HFFc6 (cell line): ENCODE measurements around the gene GNG3. TPM values are rescaled to one million over a fixed set of nuclear protein-coding genes. Genes with fewer than 3 reads are reported as not detected.

Source experiments
- DNase-seq: peaks from one replicate; pipeline ENCODE4 v3.0.0-alpha.2; 2018
- H3K27ac Mint-ChIP-seq: 2 replicates; pipeline ENCODE4 v1.8.0; 2020; ENCODE audit warnings: mild to moderate bottlenecking, mixed read lengths
- H3K27me3 Mint-ChIP-seq: 2 replicates; pipeline ENCODE4 v1.8.0; 2021; ENCODE audit warnings: mild to moderate bottlenecking, moderate library complexity, mixed read lengths; ENCODE audit not compliant: insufficient read depth
- H3K36me3 Mint-ChIP-seq: 2 replicates; pipeline ENCODE4 v1.8.0; 2021; ENCODE audit warnings: low read depth, mixed read lengths
- H3K4me1 Mint-ChIP-seq: 2 replicates; pipeline ENCODE4 v1.8.0; 2020; ENCODE audit warnings: low read depth, mixed read lengths
- H3K4me3 Mint-ChIP-seq: 2 replicates; pipeline ENCODE4 v1.8.0; 2020; ENCODE audit warnings: mild to moderate bottlenecking, moderate library complexity, mixed read lengths
- H3K9me3 Mint-ChIP-seq: 2 replicates; pipeline ENCODE4 v1.8.0; 2020; ENCODE audit warnings: mild to moderate bottlenecking, mixed read lengths
- total RNA-seq, 6 experiments: library from RNA; stranded (reverse); fragmentation: NEBNext Ultra II Directional; extraction: Animal tissue kit (Norgen Biotek cat#: 25700); gene quantifications; 2 replicates in 1 of 6; 3 replicates in 5 of 6; pipeline ENCODE4 v1.2.3, GENCODE V29; 2021
- TF ChIP-seq, protein P1 (sequence below): fragments of 200-600 bp; sonication (generic); IDR thresholded peaks from 2 replicates; pipeline ENCODE4 v1.5.0; 2021; ENCODE audit warnings: antibody characterized with exemption, mild to moderate bottlenecking

The GNG3 gene
- total RNA-seq, 6 experiments from 2014 or later = not detected

DNA sequence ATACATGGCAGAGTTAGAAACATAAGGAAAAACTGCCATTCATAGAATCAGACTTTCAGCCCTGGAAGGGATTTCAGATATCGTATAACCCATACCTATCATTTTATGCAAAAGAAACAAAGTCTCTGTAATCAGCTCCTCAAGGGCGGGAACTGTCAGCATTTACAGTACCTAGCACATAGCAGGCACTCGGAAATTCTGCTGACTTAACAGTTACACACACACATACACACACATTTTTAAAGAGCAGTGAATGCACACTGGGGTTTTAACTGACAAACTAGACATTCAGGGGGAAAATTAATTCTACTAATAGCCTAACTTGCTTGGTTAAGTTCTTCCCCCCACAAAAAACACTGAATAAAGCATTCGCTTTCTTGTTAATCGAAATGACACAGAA, 8.7 kb downstream of the GNG3 start:
- no peak overlapping the region for H3K4me3 Mint-ChIP-seq
- no peaks in the 10 kb centered on the region for H3K9me3 Mint-ChIP-seq

DNA sequence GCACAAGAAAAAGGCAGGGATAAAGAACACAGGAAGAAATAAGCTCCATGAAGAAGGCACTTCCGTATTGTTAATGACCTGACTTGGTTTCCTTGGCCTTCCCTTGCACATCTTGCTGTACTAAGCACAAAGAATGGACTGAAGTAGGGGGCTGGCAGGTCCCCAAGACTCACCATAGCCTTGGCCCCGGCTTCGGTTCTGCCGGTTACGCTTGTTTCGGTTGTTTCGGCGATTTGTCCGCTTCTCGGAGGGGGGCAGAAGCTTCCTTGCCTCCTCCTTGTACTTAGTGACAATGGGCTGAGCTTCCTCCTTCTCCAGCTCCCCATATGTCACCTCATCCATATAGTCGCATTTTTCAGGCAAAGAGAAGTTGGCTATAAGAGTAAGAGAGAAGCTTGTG, 9.3 kb downstream of the GNG3 start:
- Mint-ChIP-seq H3K27me3 (no peaks in the 10 kb centered on the region; the same call in 1 of the 2 replicates), H3K36me3 (peaks cover 58% of the 10 kb centered on the region), H3K4me3 (no peak overlapping the region), H3K9me3 (no peaks in the 10 kb centered on the region), H3K27ac (no peak overlapping the region), H3K4me1 (peaks cover 18% of the 10 kb centered on the region)
- TF ChIP-seq, protein P1, sequence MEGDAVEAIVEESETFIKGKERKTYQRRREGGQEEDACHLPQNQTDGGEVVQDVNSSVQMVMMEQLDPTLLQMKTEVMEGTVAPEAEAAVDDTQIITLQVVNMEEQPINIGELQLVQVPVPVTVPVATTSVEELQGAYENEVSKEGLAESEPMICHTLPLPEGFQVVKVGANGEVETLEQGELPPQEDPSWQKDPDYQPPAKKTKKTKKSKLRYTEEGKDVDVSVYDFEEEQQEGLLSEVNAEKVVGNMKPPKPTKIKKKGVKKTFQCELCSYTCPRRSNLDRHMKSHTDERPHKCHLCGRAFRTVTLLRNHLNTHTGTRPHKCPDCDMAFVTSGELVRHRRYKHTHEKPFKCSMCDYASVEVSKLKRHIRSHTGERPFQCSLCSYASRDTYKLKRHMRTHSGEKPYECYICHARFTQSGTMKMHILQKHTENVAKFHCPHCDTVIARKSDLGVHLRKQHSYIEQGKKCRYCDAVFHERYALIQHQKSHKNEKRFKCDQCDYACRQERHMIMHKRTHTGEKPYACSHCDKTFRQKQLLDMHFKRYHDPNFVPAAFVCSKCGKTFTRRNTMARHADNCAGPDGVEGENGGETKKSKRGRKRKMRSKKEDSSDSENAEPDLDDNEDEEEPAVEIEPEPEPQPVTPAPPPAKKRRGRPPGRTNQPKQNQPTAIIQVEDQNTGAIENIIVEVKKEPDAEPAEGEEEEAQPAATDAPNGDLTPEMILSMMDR = no peak
- no peak for DNase-seq

More for the DNA sequence above, 8.7 kb downstream of the GNG3 start:
- TF ChIP-seq, protein P1 = no peak
- no peak for DNase-seq
- H3K27ac Mint-ChIP-seq = no peak overlapping the region
- peaks cover 52% of the 10 kb centered on the region for H3K36me3 Mint-ChIP-seq
- H3K4me1 Mint-ChIP-seq = peaks cover 18% of the 10 kb centered on the region
- H3K27me3 Mint-ChIP-seq = no peaks in the 10 kb centered on the region; the same call in 1 of the 2 replicates

DNA sequence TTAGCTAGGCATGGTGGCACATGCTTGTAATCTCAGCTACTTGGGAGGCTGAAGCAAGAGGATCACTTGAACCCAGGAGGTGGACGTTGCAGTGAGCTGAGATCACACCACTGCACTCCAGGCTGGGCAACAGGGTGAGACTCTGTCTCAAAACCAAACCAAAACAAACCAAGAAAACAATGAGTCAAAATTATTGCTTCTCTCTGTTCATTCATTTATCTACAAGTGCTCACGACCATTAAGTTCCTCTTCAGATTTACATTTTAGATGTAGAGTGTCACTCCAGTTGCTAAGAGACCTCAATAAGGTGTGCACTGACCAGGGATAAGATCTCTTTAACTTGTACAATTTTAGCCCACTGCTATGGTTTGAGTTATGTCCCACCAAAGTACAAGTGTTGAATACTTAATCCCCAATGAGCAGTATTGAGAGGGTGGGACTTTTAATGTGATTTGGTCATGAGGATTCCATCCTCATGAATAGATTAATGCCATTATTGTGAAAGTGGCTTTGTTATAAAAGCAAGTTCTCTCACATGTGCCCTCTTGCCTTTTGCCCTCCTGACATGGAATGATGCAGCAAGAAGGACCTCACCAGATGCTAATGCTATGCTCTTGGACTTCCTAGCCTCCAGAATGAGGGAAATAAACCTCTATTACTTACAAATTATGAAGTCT, 12.0 kb downstream of the GNG3 start:
- no peak overlapping the region for H3K4me3 Mint-ChIP-seq
- no peak for DNase-seq
- peaks cover 73% of the 10 kb centered on the region for H3K36me3 Mint-ChIP-seq
- H3K9me3 Mint-ChIP-seq = no peaks in the 10 kb centered on the region
- TF ChIP-seq, protein P1 = no peak
- H3K27ac Mint-ChIP-seq = peak overlapping the region; percentile 58
- H3K27me3 Mint-ChIP-seq = no peaks in the 10 kb centered on the region; the same call in none of the 2 replicates
- H3K4me1 Mint-ChIP-seq = peaks cover 30% of the 10 kb centered on the region

DNA sequence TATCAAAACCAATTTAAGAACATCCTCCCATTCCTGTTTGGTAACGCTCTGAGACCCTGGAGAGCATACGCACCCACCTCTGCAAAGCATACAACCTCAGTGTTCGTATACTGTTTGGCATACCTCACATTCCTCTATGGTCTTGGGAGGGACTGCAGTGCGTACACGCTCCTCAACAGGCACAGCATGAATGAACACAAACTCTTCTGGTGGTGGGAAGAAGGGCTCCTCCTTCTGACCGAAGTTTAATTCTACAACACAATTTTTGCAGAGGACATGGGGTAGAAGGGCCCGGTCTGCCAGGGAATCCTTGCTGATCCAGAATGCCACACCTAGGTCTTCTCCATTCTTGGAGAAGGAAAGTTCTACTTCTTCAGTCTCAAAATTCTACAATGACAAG, 14.5 kb downstream of the GNG3 start:
- Mint-ChIP-seq H3K27ac (peak overlapping the region; percentile 18; the same call in 1 of the 2 replicates), H3K36me3 (peaks cover 73% of the 10 kb centered on the region), H3K9me3 (no peaks in the 10 kb centered on the region), H3K27me3 (no peaks in the 10 kb centered on the region; the same call in 1 of the 2 replicates), H3K4me3 (no peak overlapping the region), H3K4me1 (peaks cover 41% of the 10 kb centered on the region)
- no peak for DNase-seq
- TF ChIP-seq, protein P1 = peak; percentile 32; the same call in 1 of the 2 replicates

DNA sequence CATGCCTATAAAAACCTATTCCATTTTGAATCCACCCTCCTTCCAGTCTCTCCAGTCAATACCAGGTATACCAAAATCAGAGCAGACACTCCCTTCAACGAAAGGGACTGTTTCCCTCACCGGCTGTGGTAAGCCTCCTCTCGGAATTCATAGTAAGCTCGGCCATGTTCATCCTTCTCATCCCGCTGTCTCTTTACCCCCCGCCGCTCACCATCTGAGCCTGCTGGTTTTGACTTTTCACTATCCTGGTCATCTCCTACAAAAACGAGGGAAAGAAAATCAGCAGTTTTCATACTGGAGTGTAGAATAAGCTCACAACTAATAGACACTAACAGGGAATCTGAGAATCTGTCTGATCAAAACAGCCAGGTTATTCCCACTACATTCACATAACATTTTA, 16.7 kb downstream of the GNG3 start:
- Mint-ChIP-seq H3K36me3 (peaks cover 70% of the 10 kb centered on the region), H3K9me3 (no peaks in the 10 kb centered on the region), H3K27me3 (peaks cover 3% of the 10 kb centered on the region; the same call in 1 of the 2 replicates), H3K27ac (peak overlapping the region; percentile 6; the same call in 1 of the 2 replicates), H3K4me3 (peak overlapping the region; percentile 96), H3K4me1 (peaks cover 41% of the 10 kb centered on the region)
- TF ChIP-seq, protein P1 = no peak
- DNase-seq = no peak
